ENCODE measurements around the gene USP33.

DNA sequence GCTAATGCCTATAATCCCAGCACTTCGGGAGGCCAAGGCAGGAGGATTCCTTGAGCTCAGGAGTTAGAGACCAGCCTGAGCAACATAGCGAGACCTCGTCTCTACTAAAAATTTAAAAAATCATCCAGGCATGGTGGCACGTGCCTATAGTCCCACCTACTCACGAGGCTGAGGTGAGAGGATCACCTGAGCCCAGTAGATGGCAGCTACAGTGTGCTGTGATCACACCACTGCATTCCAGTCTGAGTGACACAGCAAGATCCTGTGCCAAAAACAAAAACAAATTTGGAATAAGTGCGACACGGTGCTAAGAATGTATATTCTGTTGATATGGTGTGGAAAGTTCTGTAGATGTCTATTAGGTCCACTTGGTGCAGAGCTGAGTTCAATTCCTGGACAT lies 15.1 kb downstream of the USP33 start:
- no peak for TF ChIP-seq POLR2A (IDR thresholded peaks at IDR 0.05)
- TF ChIP-seq, protein P1, sequence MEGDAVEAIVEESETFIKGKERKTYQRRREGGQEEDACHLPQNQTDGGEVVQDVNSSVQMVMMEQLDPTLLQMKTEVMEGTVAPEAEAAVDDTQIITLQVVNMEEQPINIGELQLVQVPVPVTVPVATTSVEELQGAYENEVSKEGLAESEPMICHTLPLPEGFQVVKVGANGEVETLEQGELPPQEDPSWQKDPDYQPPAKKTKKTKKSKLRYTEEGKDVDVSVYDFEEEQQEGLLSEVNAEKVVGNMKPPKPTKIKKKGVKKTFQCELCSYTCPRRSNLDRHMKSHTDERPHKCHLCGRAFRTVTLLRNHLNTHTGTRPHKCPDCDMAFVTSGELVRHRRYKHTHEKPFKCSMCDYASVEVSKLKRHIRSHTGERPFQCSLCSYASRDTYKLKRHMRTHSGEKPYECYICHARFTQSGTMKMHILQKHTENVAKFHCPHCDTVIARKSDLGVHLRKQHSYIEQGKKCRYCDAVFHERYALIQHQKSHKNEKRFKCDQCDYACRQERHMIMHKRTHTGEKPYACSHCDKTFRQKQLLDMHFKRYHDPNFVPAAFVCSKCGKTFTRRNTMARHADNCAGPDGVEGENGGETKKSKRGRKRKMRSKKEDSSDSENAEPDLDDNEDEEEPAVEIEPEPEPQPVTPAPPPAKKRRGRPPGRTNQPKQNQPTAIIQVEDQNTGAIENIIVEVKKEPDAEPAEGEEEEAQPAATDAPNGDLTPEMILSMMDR (IDR thresholded peaks at IDR 0.05): no peak

Data from esophagus squamous epithelium (tissue), 4 donors.